Pulmonary artery endothelial cell (primary cell): ENCODE measurements around the gene SLC7A5. TPM values are rescaled to one million over a fixed set of nuclear protein-coding genes. Genes with fewer than 3 reads are reported as not detected.
"Not testable (repeated sequence)": the region's sequence is repeated elsewhere in the genome, so short reads cannot be mapped to it uniquely, and the experiment has no call there.

ENCODE experiments used
- DNase-seq: peaks from one replicate; pipeline ENCODE4 v3.0.0-alpha.2; 2011; ENCODE audit warnings: low read depth, low spot score
- total RNA-seq: library from RNA; depleted of rRNA; stranded (reverse); fragments of >200 nt; gene quantifications from 2 replicates; pipeline ENCODE4 v1.2.3, GENCODE V29; 2014

Gene SLC7A5
- total RNA-seq, 1 donor from 2014 or later: 11.2 TPM

DNA sequence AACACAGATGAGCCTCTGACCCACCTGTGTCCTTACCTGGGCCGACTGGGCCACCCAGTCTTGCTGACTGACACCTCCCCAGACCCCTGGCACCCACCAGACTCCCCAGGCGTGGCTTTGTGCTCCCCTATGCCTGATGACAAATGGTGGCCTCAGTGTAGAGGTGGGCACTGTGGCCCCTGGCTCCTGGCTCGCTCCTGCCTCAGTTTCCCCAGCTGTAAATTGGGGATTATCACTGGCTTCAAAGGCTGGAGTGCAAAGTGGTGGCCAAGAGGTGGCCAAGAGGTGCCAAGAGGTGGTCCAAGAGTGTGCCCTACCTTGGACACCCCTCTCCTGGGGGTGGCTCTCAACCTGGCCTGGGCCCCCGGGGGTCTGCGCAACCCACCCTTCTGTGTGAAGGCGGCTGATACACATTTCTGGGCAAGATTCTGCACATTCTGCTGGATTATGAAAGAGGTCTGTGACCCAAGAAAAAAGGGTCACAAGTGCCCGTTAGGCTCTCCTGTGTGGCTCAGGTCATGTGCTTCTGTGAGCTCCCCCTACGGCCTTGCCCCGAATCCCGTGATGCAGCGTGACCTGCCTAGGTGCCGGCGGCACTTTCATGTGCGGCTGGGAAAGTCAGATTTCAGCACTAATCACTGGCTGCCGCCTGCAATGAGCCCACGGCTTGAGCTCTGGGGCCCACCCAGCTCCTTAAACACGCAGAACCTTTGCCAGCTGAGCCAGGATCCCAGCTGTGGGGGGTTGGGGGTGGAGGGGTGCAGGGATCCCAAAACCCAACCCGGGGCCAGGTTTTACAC lies 7.8 kb downstream of the SLC7A5 start:
- not testable (repeated sequence) for DNase-seq

DNA sequence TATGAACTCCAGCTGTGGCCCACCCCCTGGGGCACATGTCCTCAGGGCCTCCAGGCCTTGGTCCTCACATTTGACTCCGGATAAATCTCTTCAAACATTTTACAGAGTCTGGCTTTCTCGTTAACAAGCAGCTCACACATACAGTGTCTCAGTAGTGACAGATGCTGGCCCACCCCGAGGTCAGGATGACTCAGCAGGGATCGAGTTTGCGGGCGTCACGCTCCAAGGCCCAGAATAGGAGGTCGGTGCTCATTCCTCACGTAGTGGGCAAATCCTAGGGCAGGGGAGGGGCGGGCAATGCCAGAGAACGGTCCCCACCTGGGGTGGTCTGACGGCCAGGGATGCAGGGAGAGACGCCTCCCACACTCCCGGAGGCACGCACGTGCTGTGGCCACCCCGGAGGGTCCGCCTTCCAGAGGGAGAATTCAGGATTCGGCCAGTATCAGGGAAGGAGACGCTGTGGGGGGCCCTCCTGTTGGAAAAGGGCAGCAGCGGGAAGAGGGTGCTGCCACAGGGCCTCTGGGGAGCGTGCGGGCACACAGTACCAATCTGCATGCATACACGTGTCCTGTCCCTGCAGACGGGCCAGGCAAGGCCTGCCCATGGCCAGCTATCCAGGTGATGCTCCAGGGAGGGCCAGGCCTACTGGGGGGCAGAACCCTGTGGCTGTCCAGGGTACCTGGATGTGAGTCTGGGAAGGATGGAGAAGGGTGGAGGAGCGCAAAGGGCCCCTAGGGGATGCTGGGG lies 8.6 kb downstream of the SLC7A5 start:
- DNase-seq: no peak

DNA sequence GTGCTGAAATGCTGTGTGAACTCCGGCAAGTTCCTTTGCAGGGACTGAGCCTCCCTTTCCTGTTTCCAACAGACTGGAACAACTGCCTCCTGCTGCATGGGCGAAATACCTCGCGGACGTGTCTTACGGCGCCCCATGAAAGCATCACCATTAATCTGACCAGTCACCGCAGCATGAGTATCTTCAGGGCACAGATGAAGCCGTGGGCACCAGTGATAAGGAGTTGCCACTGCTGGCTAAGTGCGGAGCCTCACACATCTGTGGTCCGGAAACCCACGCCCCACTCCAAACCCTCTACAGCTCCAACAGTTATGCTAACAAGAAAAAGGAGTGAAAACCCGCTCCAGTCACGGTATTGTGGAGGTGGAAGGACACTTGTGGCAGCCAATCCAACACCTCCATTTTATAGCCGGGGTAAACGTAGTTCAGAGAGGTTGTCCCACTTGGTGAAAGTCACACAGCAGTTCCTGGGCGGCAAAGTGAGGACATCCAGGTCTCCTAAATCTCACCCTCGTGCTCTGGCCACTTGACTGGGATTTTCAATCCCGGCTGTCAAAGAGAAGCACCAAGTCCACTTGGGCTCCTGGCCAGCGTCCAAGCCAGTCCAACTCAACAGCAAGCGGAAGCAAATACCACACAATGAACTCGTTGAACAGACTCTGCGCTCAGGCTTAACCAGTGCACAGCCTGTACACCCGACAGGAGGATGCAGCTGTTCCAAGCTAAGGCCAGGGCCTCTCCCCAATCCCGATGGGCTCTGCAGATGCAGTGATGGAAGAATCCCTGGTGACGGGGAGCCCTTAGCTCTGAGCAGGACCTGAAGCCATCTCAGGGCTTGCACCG lies 10.9 kb downstream of the SLC7A5 start:
- not testable (repeated sequence) for DNase-seq

DNA sequence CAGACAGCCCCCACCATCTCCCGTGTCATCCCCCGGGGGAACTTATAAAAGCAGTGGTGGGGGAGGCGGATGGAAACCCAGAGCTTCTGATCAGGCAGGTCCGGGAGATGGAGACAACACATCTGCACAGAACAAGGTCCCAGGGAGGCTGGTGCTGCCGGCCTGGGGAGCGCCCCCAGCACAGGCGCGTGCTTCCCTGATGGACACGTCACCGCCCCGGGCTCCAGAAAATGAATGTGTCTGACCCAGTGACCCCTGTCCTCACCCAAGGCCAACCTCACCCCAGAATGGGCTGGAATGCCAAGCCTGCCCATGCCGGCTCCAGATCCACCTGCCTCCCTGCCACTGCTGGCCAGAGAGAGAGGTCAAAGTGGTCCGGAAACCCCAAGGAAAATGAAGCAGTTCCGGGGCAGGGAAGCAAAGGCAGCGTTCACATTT lies 12.5 kb downstream of the SLC7A5 start:
- no peak for DNase-seq

DNA sequence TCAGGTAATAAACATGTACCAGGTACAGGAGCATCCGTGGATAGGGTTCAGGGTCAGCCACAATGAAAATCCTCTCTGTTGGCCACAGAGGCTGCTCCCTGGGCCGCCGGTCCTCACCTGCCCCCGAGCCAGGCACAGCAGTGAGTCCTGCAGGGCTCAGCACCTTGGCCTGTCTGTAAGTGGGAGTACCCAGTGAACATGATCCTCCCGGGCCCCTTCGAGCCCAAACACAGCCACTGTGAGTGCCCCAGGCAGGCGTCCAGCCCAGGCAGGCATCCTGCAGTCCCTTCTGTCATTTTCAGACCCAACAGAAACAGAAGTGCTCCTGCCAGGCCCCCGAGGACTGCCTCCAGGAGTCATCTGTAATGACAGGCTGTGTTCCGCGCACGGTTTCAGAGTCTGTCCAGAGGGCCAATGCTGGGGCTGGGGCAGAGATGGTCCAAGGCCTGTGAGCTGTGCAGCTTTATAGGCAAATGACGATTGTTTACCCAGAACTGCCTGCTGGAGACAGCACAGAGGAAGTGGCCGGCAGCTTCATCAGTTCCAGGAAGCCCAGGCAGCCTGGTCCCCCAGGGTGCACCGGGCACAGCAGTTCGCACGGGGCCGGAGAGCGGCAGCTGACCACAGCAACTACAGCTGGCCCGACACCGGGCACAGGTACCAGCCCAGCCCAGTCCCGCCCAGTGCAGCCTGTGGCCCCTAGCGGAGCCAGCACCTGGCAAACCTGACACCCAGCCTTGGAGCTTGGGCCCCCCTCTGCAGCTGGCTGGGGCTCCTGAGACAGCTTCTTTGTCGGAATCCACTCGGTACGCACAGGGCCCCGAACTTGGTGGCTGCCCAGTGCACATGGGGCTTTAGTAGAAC lies 13.2 kb downstream of the SLC7A5 start:
- no peak for DNase-seq

DNA sequence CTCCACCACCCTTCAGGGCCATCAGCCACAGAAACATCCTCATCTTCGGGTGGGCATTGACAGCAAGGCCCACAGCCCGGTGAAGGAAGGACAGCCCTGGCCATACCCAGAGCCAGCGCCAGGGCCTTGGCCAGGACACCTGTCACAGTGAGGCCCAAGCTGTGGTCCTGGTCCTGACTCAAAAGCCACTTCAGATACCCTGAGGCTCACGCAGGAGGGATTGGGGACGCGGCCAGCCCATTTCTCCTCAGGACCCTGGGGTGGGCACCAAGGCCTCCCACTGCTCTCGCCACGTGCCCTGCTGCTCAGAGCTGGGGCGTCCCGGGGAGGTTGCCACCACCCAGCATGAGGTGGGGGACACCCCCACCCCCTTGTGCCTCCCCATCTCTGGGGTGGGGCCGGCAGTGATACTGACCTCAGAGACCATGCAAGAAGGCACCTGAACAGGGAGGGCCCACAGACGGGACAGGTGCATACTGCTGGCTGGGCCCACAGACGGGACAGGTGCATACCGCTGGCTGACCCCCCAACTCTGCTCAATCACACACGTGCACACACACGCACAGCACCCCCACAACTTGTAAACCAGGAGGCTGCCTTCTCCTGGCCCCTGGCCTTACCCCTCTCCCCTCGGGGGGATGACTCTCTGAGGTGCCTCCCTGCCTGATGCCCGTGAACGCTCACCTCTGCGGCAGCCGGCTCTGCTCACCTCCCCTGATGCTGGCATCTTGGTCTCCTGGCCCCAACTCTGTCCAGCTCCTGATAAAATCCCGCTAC lies 14.2 kb downstream of the SLC7A5 start:
- DNase-seq: no peak

DNA sequence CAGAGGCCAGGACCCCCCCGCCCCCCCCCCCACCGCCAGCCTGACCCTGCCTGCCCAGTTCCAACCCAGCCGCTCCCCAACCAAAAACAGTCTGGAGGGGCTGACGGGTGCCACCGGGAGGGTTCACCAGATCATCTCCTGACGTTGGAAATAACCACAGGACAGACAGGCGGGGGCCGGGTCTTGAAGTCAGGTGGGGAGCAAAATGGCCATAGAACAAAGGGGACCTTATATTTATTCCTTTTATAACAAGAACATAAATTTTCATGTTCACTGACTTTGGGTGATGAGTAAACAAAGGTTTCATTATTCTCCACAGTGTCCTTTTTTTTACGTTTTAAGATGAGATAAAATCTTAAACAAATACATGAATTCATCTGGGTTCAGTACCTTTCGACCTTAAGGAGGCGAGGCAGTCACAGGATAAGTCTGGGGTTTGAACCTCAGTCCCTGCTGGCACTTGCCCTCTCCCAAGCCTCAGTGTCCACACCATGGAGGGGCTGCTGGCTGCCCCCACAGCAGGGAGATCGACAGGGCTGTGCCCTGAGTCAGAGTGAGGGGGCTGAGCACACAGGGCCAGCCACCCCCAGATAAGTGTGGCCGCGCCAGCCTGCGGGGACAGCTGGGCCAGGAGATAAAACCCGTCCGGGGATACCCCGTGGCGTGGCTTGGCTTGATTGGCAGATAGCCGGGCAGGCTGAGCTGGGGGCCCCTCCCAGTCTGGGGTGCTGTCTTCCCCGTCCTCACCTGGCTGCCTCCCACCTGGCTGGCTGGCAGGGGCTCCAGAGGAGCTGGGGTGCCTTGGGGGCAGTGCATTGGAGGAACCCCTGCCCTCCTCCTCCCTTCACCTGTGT lies 15.0 kb downstream of the SLC7A5 start:
- no peak for DNase-seq

DNA sequence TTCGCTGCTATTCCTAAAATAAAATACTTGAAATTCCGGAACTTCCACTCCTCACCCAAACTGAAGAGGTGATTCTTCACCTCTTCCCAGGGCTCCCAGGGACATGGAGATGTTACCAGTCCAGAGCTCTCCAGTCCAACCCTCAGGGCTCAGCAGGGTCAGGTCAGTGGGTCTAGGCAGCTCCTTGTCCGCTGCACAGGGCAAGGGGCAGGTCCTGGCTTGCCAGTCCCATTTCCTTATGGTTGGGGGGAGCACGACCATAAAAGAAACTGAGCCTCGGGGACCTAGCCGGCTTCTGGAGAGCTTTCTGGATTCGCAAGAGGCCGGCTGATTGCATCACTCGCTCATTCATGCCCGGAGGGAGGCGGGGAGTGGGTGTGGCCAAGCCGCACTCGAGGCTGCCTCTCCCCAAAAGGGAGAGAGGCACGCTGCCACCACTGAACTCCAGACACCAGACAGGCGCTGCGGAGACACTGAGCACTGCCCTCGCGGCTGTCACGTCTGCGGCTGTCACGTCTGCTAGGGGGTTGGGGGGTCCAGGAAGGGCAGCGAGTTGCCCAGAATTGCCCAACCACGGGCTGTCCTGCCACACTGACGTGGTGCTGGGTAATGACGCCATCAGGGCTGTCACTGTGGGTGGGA lies 15.8 kb downstream of the SLC7A5 start:
- DNase-seq: no peak

DNA sequence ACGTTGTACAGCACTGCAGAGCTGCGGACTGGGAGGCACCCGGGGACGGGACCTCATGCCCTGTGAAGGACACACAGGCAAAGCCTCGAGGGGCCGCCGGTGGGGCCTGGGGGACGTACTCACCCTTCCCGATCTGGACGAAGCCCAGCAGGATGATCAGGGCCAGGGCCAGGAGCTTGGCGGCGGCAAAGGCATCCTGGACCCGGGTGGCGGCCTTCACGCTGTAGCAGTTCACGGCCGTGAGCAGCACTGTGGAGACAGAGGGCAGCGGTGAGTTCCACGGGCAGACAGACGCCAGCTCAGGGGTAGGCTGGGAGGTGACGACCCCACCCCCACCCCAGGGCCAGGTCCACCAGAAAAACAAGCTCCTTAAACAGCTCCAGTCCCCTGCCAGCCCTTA lies 17.7 kb downstream of the SLC7A5 start:
- DNase-seq: no peak

DNA sequence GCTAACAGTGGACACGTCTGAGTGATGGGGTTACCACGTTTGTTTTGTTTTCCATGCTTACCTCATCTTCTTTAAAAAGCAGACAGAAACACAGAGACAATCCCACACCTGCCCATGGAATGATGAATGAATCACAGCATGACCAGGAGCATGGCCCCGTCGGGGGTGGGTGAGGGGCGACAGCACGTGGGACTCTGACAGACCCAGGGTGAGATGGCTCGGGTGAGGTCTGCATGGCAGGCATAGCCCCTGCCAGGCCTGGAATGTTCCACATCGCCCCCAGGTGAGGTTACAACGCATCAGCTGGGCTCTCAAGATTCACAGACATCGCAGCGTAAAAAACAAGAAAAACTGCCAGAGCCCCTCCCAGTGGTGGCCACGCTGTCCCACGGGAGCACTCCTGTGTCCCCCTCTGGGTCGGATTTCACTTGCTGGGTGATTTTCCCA lies 18.1 kb downstream of the SLC7A5 start:
- no peak for DNase-seq

DNA sequence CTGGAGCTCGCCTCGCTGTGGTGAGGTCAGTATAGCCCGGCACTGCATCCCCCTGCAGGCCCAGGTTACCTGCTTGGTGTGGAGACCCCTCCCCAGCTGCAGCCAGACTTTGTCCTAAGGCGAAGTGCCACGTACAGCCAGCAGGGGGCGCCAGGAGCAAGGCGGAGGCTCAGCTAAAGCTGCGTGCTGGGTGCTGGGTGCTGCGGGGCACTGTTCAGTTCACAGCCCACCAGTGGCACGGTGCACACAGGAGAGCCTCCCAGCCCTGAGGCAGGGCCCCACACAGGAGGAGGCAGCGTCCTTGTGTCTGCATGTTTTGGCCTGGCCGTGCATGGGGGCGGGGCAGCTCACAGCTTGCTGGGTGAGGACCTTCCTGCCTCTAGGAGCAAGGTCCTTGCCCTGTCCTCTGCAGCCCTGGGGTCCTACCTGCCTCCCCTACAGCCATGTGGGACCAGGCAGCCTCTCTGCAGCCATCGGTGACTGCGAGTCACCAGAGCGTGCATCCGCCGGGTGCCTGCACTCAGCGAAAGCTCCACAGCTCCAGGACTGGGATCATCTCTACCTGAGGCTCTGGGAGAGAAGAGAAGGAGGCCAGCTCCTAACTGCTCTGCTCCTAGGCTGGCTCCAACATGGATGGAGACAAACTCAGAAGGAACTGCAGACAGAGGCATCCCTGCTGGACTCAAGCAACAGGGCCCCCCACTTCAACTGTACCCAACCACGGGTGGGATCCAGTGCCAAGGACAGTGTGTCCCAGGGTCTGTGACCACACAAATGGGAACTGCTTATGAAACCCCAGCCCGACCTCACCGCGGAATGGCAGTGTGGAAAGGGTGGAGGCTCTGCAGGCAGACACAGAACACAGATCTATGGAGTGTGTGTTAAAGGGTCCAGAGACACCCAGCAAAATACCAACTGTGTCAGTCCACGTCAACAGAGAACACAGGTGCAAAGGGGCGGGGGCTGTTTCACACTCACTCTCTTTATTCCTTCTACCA lies 19.0 kb downstream of the SLC7A5 start:
- no peak for DNase-seq

DNA sequence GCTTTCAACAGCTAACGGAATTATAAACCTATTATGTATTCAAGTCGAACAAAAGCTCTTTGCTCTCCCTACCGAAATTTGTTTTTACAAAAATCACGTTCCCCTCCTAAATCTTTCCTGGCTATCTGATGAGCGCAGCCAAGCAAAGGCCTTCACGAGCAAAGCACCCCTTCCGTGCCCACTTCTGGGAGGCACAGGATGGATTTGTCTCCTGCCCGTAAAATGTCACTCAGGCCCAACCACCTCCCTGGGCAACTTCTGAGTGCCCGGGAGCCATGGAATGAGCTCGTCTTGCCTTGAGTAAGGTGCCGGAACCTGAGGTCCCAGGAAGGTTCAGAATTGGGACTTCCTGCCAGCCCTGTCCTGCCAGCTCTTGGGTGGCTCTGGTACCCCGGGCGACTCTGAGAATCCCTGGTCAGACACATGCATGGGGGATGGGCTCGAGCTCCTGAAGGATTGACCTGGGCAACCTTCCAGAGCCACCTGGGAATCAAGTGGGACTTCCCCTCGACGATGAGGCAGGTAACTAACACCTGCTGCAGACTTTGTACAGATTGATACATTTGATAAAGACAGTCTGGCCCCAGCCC lies 19.8 kb downstream of the SLC7A5 start:
- no peak for DNase-seq

DNA sequence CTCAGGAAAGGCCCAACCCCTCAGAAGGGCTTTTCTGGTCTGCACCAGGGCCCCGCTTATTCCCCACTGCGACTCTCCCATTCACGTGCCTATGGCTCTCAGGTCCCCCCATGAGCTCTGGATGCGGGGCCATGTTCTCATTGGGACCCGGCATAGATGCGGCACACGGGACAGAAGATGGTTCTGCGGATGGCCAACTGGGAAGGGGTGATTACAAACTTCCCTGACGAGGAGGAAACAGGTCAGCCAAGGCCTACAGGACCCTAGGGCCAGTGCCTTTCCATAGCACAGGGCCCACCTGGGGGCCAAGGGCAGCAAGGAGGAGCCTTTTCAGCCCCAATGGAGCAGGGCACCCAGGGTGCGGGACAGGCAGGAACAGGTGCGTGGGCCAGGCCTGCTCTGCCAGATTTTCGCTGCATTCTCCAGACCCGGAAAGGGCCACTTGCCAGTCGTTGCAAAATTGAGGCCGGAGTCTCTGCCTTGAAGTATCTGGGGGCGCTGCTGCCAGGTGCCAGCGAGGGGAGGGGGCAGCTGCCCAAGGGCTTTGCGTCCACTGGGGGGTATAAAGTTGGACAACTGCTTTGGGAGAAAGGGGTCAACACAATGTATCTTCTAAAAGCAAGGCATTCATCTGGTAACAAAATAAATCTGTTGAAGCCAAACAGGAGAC lies 20.5 kb downstream of the SLC7A5 start:
- DNase-seq: no peak

DNA sequence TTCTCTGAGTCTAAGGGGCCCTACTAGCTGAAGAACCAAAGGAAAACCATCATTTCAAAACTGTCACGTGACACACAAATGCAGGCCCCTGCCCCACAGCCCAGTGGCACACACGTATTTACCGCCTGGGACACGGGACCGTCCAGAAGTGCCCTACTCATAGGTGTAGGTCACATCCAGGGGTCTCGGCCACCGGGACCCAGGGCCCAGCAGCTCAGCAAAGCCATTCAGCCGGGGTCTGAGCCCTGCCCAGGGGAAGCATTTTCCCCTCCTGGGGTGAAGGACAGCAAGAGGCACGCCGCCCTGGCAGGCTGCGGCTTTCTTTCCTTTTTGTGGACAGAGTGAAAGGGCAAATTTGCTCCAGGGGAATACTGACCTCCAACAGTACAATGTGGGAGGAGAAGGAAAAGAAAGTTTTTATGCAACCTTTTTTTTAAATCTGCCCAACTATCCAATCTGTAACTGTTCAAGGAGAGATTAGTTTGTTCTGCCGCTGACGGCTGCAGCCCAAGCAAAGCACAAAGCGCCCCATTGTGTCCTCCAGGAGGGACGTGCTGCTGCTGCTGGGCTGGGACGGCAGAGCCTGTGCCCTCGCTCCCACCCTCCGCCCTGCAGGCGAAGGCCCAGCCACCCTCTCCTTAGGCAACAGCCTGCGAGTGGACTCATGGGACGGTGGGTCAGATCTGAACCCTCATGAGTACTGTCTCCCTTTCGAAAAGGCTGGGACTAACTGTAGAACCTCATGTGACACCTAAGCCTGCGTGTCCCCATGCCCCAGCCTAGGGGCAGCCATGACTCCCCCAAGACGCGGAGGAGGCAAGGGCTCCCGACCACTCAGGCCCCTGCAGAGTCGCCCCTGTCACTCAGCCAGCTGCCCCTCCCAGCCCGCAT lies 21.3 kb downstream of the SLC7A5 start:
- DNase-seq: no peak

DNA sequence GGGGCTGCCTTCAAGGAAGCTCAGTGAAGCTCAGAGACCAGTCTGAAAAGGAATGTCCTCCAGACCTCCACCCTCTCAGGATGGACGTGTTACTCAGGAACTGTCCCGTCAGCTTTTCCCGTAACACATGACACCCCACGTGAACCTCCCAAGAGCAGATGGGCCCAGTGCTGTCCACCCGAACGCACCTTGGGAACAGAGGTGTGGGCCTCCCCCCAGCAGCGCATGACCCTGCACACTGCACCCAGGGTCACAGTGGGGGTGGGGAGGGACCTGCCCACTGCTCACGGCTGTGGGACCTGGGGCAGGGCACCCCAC lies 21.9 kb downstream of the SLC7A5 start:
- no peak for DNase-seq
